ENCODE results near the gene ABCG4. TPM values are rescaled to one million over a fixed set of nuclear protein-coding genes. Genes with fewer than 3 reads are reported as not detected.

ABCG4 gene
- total and polyA plus RNA-seq, 2 donors (not counting 1 experiment from before 2014, with no cell fraction given), result not detected

DNA sequence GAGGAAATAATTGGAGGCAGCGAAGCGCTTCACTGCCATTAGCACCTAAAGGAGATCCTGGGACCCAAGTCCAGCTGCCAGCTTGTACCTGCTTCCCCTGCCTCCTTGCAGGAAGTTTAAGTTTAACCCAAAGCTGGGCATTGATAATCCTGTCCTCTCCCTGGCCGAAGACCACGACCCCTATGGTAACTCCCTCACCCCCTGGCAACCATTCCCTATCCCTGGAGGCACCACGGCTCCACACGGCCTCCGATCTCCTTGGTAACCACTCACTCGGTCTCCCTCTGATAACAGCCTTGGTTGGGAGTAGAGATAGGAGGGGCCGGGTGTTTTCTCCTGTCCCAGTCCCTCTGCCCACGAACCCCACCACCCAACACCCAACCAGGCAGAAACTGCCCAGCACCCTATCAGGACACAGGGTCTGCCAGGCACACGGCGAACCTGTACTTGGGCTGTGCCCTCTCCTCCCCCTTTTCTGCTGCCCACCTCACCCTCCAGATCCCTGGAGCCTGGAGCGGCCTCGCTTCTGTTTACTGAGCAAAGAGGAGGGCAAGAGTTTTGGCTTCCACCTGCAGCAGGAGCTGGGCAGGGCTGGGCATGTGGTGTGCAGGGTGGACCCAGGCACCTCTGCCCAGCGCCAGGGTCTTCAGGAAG lies 37.3 kb downstream of the ABCG4 start:
- no peak overlapping the region for H3K4me3 Mint-ChIP-seq

More for the DNA sequence above, 37.3 kb downstream of the ABCG4 start:
- no peak for DNase-seq
- no peaks in the 10 kb centered on the region for H4K20me1 ChIP-seq (ENCODE audit: control insufficient read depth, insufficient read depth, low read length, poor library complexity, severe bottlenecking)
- no peak overlapping the region for H3K4me2 ChIP-seq (replicated peaks; ENCODE audit: low read depth, low read length, poor library complexity, severe bottlenecking)
- H3K9ac ChIP-seq (ENCODE audit: low read length), result no peak overlapping the region
- ChIA-PET CTCF (interaction anchor here (1.4 kb wide), 1 partner anchor 17 kb away, joined by 4 read pairs; no protein-coding TSS in a partner anchor), POLR2A (no interaction called here)
- peaks cover 4% of the 10 kb centered on the region for H3K4me1 Mint-ChIP-seq
- intact Hi-C loops (cut with micrococcal nuclease), result no loop called here
- no peak overlapping the region for H3K27ac Mint-ChIP-seq
- no peaks in the 10 kb centered on the region for H3K9me3 Mint-ChIP-seq (ENCODE audit: insufficient read depth)
- H3K4me1 ChIP-seq (ENCODE audit: control insufficient read depth in 2 of 2, insufficient read depth in 2 of 2, low read length in 2 of 2), result no peaks in the 10 kb centered on the region
- H3K9me3 ChIP-seq (ENCODE audit: control extremely low read depth in 1 of 3, control insufficient read depth in 2 of 3, insufficient read depth in 1 of 3, low read length in 2 of 3), result no peaks in the 10 kb centered on the region
- no peak overlapping the region for H3K27ac ChIP-seq (ENCODE audit: low read length in 2 of 2)
- ATAC-seq (ENCODE audit: low read depth), result no peak
- no peaks in the 10 kb centered on the region for H3K27me3 Mint-ChIP-seq
- H2AFZ ChIP-seq (ENCODE audit: insufficient read depth, low read depth, low read length, poor library complexity, severe bottlenecking), result no peak overlapping the region
- 91% methylated on average over 5 of the region's 15 CpGs for WGBS (ENCODE audit: insufficient coverage)
- no peaks in the 10 kb centered on the region for H3K79me2 ChIP-seq (ENCODE audit: control insufficient read depth, insufficient read depth, low read length)
- TF ChIP-seq, protein P1, sequence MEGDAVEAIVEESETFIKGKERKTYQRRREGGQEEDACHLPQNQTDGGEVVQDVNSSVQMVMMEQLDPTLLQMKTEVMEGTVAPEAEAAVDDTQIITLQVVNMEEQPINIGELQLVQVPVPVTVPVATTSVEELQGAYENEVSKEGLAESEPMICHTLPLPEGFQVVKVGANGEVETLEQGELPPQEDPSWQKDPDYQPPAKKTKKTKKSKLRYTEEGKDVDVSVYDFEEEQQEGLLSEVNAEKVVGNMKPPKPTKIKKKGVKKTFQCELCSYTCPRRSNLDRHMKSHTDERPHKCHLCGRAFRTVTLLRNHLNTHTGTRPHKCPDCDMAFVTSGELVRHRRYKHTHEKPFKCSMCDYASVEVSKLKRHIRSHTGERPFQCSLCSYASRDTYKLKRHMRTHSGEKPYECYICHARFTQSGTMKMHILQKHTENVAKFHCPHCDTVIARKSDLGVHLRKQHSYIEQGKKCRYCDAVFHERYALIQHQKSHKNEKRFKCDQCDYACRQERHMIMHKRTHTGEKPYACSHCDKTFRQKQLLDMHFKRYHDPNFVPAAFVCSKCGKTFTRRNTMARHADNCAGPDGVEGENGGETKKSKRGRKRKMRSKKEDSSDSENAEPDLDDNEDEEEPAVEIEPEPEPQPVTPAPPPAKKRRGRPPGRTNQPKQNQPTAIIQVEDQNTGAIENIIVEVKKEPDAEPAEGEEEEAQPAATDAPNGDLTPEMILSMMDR (IDR thresholded peaks at IDR 0.05), result no peak
- no peak for TF ChIP-seq EZH2 (IDR thresholded peaks at IDR 0.05; ENCODE audit: borderline replicate concordance, insufficient read depth, low read depth, low read length, poor library complexity, severe bottlenecking)
- peaks cover 0 to 2% of the 10 kb centered on the region in 2 experiments for H3K36me3 ChIP-seq (replicated peaks in 1 of 2; ENCODE audit: control extremely low read depth in 1 of 2, control insufficient read depth in 1 of 2, extremely low read depth in 1 of 2, insufficient read depth in 2 of 2, low read length in 1 of 2)
- no peaks in the 10 kb centered on the region for H3K27me3 ChIP-seq (replicated peaks in 1 of 4; ENCODE audit: control extremely low read depth in 1 of 4, control insufficient read depth in 3 of 4, insufficient read depth in 4 of 4, low read length in 3 of 4)
- H3K4me3 ChIP-seq (ENCODE audit: control extremely low read depth in 1 of 5, extremely low read depth in 1 of 5, insufficient read depth in 1 of 5, low read depth in 2 of 5, low read length in 4 of 5), result no peak overlapping the region
